GM12873 (cell line): ENCODE results near the gene FUT9.

ENCODE experiments used
- CTCF ChIP-seq: IDR thresholded peaks from 2 replicates; pipeline ENCODE4 v1.5.1; 2012; ENCODE audit warnings: low read depth, mild to moderate bottlenecking, moderate library complexity, low read length, control low read depth; ENCODE audit not compliant: insufficient read depth; ENCODE audit errors: missing control alignments

The FUT9 gene

GRCh38 chr6:96142142-96142541, 126.4 kb downstream of the FUT9 start:
- no peak for TF ChIP-seq CTCF

DNA sequence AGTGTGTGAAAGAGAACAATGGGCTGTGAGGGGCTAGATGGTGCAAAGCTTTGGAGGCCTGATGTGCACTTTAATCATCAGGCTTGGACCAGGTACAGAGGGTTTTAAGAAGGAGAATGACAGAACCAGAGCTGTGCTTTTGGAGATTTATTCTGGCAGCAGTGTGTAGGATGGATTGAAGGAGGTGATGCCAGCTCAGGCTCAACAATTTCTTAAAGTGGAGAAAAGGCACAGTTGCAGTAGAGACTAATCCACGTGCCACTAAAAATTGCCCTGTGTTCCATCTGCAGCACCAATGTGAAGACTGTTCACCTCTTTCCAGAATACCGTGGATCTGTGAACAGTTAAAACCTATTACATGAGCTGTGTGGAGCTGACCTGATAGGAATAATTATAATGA, 134.7 kb downstream of the FUT9 start:
- TF ChIP-seq CTCF = no peak

GRCh38 chr6:96151707-96152106, 135.9 kb downstream of the FUT9 start:
- no peak for TF ChIP-seq CTCF

DNA sequence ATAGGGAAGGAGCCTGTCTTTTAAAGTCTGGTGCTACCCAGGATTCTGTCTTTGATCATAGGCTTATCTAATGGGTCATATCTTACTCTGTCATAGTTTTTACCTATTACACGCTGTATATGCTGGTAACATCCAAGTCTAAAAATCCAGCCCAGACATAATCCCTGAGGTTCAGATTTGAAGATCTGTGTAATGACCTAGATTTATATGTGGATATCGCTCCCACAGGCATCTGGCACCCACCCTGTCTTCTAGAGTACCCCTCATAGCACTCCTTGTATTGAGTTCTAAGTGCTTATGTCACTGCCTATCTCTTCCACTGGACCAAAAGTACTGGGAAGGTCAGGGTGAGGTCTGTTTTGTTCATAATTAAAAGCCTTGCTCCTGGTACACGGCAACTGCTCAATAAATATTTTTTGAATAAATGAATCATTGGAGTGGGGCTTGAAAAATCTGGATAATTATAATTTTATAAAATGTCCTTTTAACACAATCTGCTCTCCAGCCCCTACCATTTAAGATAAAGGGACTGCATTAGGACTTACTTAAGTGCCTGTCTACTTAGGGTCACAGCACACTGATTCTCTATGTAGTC, 136.4 kb downstream of the FUT9 start:
- no peak for TF ChIP-seq CTCF

DNA sequence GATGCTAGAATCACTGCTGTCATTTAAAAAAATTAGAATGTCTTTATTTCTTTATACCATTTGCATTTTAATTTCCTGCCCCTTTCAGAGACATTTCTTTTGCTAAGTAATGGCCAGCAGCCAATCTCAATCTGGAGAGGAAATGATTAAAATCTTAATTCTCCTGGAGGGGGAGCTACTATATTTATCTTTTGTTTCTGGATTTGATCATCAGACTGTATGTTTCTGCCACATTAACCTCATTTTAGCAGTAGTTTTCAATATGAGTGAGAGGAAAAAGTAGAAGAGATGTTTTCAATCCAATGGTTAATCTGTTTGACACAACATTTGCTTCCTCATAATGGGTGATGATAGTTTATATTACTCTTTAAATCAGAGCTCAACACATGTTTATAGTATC, 138.0 kb downstream of the FUT9 start:
- no peak for TF ChIP-seq CTCF

DNA sequence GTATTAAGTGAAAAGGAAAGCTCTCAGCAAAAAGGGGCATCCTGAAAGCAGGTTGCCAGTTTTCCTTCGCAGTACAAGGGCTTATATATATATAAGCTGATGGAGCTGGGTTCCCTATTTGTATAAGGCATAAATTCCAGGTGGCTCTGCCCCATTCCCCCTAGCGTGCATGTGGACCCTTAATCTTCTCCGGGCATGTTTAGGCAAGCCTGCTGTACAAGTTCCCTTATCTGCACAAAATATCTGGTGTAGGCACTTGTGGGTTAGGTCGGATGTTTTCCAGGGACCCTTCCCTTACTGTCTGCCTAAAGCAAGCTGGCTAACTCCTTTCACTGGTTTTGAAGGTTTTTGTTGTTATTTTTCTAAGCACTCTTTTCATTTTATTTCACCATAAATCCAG, 140.7 kb downstream of the FUT9 start:
- TF ChIP-seq CTCF = no peak

DNA sequence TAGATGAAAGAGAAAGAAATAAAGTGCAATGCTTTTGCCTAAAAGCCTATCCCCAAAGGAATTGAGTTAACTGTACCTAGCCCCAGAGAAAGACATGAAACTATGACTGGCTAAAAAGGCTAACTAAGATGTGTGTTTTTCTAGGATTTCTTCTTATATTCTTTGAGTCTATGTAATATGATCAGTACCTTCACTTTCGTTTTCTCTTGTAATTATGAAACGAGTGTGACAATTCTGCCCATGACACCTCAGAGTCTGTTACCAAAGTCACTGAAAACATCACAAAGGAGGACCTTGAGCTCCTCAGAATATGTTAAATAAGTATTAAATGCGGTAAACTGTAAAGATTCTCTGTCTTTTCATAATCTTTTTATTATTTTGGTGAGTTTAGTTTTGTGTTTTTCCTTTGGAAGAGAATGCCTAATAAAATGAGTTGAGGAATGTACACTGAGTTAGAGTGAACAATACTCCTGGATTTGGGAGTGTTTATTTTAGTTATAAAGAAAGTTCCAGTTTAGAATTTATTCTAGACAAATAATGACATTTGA, 141.3 kb downstream of the FUT9 start:
- TF ChIP-seq CTCF = no peak
